ENCODE data around the gene PITX1. TPM values are rescaled to one million over a fixed set of nuclear protein-coding genes. Genes with fewer than 3 reads are reported as not detected.

Gene PITX1
- total and polyA plus RNA-seq, 2 of the 13 experiments (the other 11 are each of a cell fraction or from before 2014, with no cell fraction given) = 11.7 to 20.2 TPM

GRCh38 chr5:135054546-135054945 is 20.5 kb upstream of the PITX1 start (continued):
- no peak for TF ChIP-seq MAZ (IDR thresholded peaks at IDR 0.05; ENCODE audit: borderline replicate concordance, low read depth, low read length)
- TF ChIP-seq MAZ (CRISPR knock-in tag; IDR thresholded peaks at IDR 0.05; ENCODE audit: low read depth) = no peak
- no peak for TF ChIP-seq ZNF235 (CRISPR knock-in tag; IDR thresholded peaks at IDR 0.05; ENCODE audit: borderline replicate concordance)
- no peak for TF ChIP-seq AGO1 (IDR thresholded peaks at IDR 0.05; ENCODE audit: low read depth, low read length, poor library complexity, severe bottlenecking)
- no peak for TF ChIP-seq CBX2 (IDR thresholded peaks at IDR 0.05; ENCODE audit: low read depth, low read length)
- TF ChIP-seq CBX2 (CRISPR knock-in tag; IDR thresholded peaks at IDR 0.05; ENCODE audit: low read depth) = no peak
- TF ChIP-seq ZMYM2 (CRISPR knock-in tag; IDR thresholded peaks at IDR 0.05) = no peak

GRCh38 chr5:135053989-135054388 is 20.0 kb upstream of the PITX1 start:
- H3K27ac ChIP-seq (ENCODE audit: extremely low read length, insufficient read depth, low read length) = no peak overlapping the region
- in situ Hi-C loops (cut with HindIII; ENCODE audit: extremely low pct_ligation_motif_present, low pct_unique_long_range_greater_than_20kb) = no loop called here
- TF ChIP-seq RARA (CRISPR knock-in tag; IDR thresholded peaks at IDR 0.05) (peak; percentile 41; the same call in 1 of the 2 replicates), SOX13 (IDR thresholded peaks at IDR 0.05) (no peak), SOX13 (CRISPR knock-in tag; conservative IDR thresholded peaks at IDR 0.05 in 1 of 2, IDR thresholded peaks at IDR 0.05 in 1 of 2) (peak in 1 of 2 experiments; percentile 80; a peak in 2 of 4 replicates), ZNF564 (CRISPR knock-in tag; IDR thresholded peaks at IDR 0.05) (no peak), MIXL1 (CRISPR knock-in tag; IDR thresholded peaks at IDR 0.05) (0 out of 2 replicates have a peak, but pooled peaks have one; percentile 26), RXRA (CRISPR knock-in tag; IDR thresholded peaks at IDR 0.05) (peak; percentile 13; the same call in 1 of the 2 replicates), ATF1 (CRISPR knock-in tag; IDR thresholded peaks at IDR 0.05) (no peak), SOX5 (CRISPR knock-in tag; IDR thresholded peaks at IDR 0.05; ENCODE audit: borderline replicate concordance) (peak; percentile 41; the same call in 1 of the 2 replicates), HNF4G (IDR thresholded peaks at IDR 0.05; ENCODE audit: borderline replicate concordance, low read depth, low read length) (peak; percentile 31; the same call in 1 of the 2 replicates), HNF4G (CRISPR knock-in tag; IDR thresholded peaks at IDR 0.05; ENCODE audit: borderline replicate concordance, low read depth) (no peak), FOXA1 (IDR thresholded peaks at IDR 0.05) (no peak), FOXA1 (CRISPR knock-in tag; IDR thresholded peaks at IDR 0.05) (peak; percentile 78), TBX2 (CRISPR knock-in tag; IDR thresholded peaks at IDR 0.05; ENCODE audit: borderline replicate concordance) (0 out of 2 replicates have a peak, but pooled peaks have one; percentile 29), ZBTB7A (CRISPR knock-in tag; IDR thresholded peaks at IDR 0.05) (no peak), DR1 (CRISPR knock-in tag; IDR thresholded peaks at IDR 0.05) (0 out of 2 replicates have a peak, but pooled peaks have one; percentile 20), FOXP1 (IDR thresholded peaks at IDR 0.05) (no peak), FOXP1 (CRISPR knock-in tag; IDR thresholded peaks at IDR 0.05) (0 out of 2 replicates have a peak, but pooled peaks have one; percentile 11)
- TF ChIP-seq, protein P1, sequence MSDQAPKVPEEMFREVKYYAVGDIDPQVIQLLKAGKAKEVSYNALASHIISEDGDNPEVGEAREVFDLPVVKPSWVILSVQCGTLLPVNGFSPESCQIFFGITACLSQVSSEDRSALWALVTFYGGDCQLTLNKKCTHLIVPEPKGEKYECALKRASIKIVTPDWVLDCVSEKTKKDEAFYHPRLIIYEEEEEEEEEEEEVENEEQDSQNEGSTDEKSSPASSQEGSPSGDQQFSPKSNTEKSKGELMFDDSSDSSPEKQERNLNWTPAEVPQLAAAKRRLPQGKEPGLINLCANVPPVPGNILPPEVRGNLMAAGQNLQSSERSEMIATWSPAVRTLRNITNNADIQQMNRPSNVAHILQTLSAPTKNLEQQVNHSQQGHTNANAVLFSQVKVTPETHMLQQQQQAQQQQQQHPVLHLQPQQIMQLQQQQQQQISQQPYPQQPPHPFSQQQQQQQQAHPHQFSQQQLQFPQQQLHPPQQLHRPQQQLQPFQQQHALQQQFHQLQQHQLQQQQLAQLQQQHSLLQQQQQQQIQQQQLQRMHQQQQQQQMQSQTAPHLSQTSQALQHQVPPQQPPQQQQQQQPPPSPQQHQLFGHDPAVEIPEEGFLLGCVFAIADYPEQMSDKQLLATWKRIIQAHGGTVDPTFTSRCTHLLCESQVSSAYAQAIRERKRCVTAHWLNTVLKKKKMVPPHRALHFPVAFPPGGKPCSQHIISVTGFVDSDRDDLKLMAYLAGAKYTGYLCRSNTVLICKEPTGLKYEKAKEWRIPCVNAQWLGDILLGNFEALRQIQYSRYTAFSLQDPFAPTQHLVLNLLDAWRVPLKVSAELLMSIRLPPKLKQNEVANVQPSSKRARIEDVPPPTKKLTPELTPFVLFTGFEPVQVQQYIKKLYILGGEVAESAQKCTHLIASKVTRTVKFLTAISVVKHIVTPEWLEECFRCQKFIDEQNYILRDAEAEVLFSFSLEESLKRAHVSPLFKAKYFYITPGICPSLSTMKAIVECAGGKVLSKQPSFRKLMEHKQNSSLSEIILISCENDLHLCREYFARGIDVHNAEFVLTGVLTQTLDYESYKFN (CRISPR knock-in tag; conservative IDR thresholded peaks at IDR 0.05) = 0 out of 2 replicates have a peak, but pooled peaks have one; percentile 35

More at GRCh38 chr5:135053989-135054388, 20.0 kb upstream of the PITX1 start:
- peaks cover 18% of the 10 kb centered on the region for H3K4me1 ChIP-seq (ENCODE audit: insufficient read depth, low read length)
- WGBS (ENCODE audit: low lambda C conversion rate) = 3% methylated on average over 6 of the region's 8 CpGs
- DNase-seq (ENCODE audit: low spot score) = peak; percentile 78
- no peaks in the 10 kb centered on the region for H4K20me1 ChIP-seq (ENCODE audit: insufficient read depth, low read length)
- H3K36me3 ChIP-seq (replicated peaks in 1 of 2; ENCODE audit: control insufficient read depth in 1 of 2, insufficient read depth in 2 of 2, low read length in 2 of 2) = no peaks in the 10 kb centered on the region
- H3K9ac ChIP-seq (ENCODE audit: insufficient read depth, low read depth, low read length) = no peak overlapping the region
- BruUV-seq (replicated peaks) = no TSS peak
- no peaks in the 10 kb centered on the region for H3K27me3 ChIP-seq (ENCODE audit: control insufficient read depth in 1 of 2, insufficient read depth in 2 of 2, low read length in 2 of 2)
- H3K9me3 ChIP-seq (ENCODE audit: low read length) = no peaks in the 10 kb centered on the region
- H3K4me3 ChIP-seq (replicated peaks in 1 of 3; ENCODE audit: insufficient read depth in 1 of 3, low read depth in 2 of 3, low read length in 3 of 3) = 0 out of 6 replicates have a peak overlapping the region, but pooled peaks of 1 of the 3 experiments have one; percentile 4
- H2AFZ ChIP-seq (ENCODE audit: low read length) = no peak overlapping the region
- intact Hi-C loops (cut with micrococcal nuclease; ENCODE audit: unreplicated experiment) = no loop called here
- peak; percentile 85 for ATAC-seq
- peak; percentile 87 for FAIRE-seq
- ChIA-PET POLR2A (interaction anchor here (3.0 kb wide), 1 partner anchor 19 kb away, joined by 8 read pairs; no protein-coding TSS in a partner anchor), CTCF (ENCODE audit: low intra/inter-chr PET ratio, low total read pairs) (no interaction called here)
- H3K4me2 ChIP-seq (ENCODE audit: low read depth, low read length) = peak overlapping the region; percentile 64
- H3K79me2 ChIP-seq (ENCODE audit: insufficient read depth, low read length) = no peaks in the 10 kb centered on the region
